HG03135 (cell line): ENCODE results near the gene MAGEB3.
"Not testable (repeated sequence)": the region's sequence is repeated elsewhere in the genome, so short reads cannot be mapped to it uniquely, and the experiment has no call there.

ENCODE experiments used
- ATAC-seq: cut with Tn5 transposase; IDR thresholded peaks from one replicate; pipeline ENCODE4 v1.9.1; 2021; ENCODE audit warnings: mild to moderate bottlenecking, moderate library complexity; ENCODE audit not compliant: unreplicated experiment

Gene MAGEB3

GRCh38 chrX:30230395-30230794, at the start of gene MAGEB3:
Gene MAGEB3, plus strand, starts transcription at chrX:30230657. Its CDS starts 5,268 bp downstream, at chrX:30235925.
- ATAC-seq = no peak

- no peak for ATAC-seq
These were observed 49.1 kb upstream of the MAGEB3 start for GRCh38 chrX:30181353-30181752.

- ATAC-seq = no peak
These were observed 46.9 kb upstream of the MAGEB3 start for GRCh38 chrX:30183554-30183953.

- ATAC-seq = no peak
These were observed 40.0 kb upstream of the MAGEB3 start for GRCh38 chrX:30190426-30190825.

GRCh38 chrX:30193910-30194309, 36.5 kb upstream of the MAGEB3 start:
- ATAC-seq = not testable (repeated sequence)

GRCh38 chrX:30196322-30196721, 34.1 kb upstream of the MAGEB3 start:
- no peak for ATAC-seq

GRCh38 chrX:30212172-30212571, 18.3 kb upstream of the MAGEB3 start:
- ATAC-seq = no peak

GRCh38 chrX:30215357-30215843, 15.1 kb upstream of the MAGEB3 start, which contains the start of gene MAGEB2:
Gene MAGEB2, plus strand, starts transcription at chrX:30215563. Its CDS starts 3,018 bp downstream, at chrX:30218581.
- no peak for ATAC-seq

GRCh38 chrX:30217465-30217864, 13.0 kb upstream of the MAGEB3 start:
- ATAC-seq = no peak

GRCh38 chrX:30219372-30219771, 11.1 kb upstream of the MAGEB3 start:
- ATAC-seq = no peak

GRCh38 chrX:30220661-30221060, 9.8 kb upstream of the MAGEB3 start:
- ATAC-seq = no peak

GRCh38 chrX:30224536-30224935, 5.9 kb upstream of the MAGEB3 start:
- ATAC-seq = no peak

GRCh38 chrX:30228526-30228925, 1.9 kb upstream of the MAGEB3 start:
- ATAC-seq = no peak

GRCh38 chrX:30241724-30242415, 11.4 kb downstream of the MAGEB3 start, which contains the start of gene MAGEB4:
Gene MAGEB4, plus strand, starts transcription at chrX:30242000. Its CDS starts 136 bp downstream, at chrX:30242136.
- no peak for ATAC-seq

GRCh38 chrX:30246769-30247489, 16.5 kb downstream of the MAGEB3 start, which contains the start of gene MAGEB1:
Gene MAGEB1, plus strand, starts transcription at chrX:30247146. Its CDS starts 3,348 bp downstream, at chrX:30250494.
- no peak for ATAC-seq

- peak; percentile 60 for ATAC-seq
These were observed 18.4 kb downstream of the MAGEB3 start for GRCh38 chrX:30248854-30249253.

- ATAC-seq = peak; percentile 64
These were observed 22.8 kb downstream of the MAGEB3 start for GRCh38 chrX:30253257-30253656.

GRCh38 chrX:30259927-30260326, 29.5 kb downstream of the MAGEB3 start:
- ATAC-seq = no peak

- no peak for ATAC-seq
These were observed 30.6 kb downstream of the MAGEB3 start for GRCh38 chrX:30261012-30261411.

GRCh38 chrX:30262763-30263162, 32.3 kb downstream of the MAGEB3 start:
- ATAC-seq = no peak

- ATAC-seq = no peak
These were observed 40.2 kb downstream of the MAGEB3 start for GRCh38 chrX:30270639-30271038.

GRCh38 chrX:30275498-30275897, 45.0 kb downstream of the MAGEB3 start:
- ATAC-seq = no peak
